ACC112 (cell line): ENCODE data around the gene EXOC3L2.
"Not testable (repeated sequence)": the region's sequence is repeated elsewhere in the genome, so short reads cannot be mapped to it uniquely, and the experiment has no call there.

ENCODE experiments used
- H2AFZ ChIP-seq: fragments of 200-600 bp; sonication (generic); one replicate; pipeline ENCODE4 v1.6.0; 2017; ENCODE audit warnings: antibody characterized with exemption, low read length; ENCODE audit not compliant: unreplicated experiment
- H3K27ac ChIP-seq: fragments of 200-600 bp; sonication (generic); 2 replicates; pipeline ENCODE4 v1.5.1; 2014; ENCODE audit warnings: low read depth, mild to moderate bottlenecking, antibody characterized with exemption, low read length, moderate library complexity
- H3K27me3 ChIP-seq: fragments of 200-600 bp; sonication (generic); 2 replicates; pipeline ENCODE4 v1.6.1; 2014; ENCODE audit warnings: mild to moderate bottlenecking, antibody characterized with exemption, low read length, moderate library complexity, mixed read lengths; ENCODE audit not compliant: insufficient read depth
- H3K36me3 ChIP-seq: fragments of 200-600 bp; sonication (generic); 2 replicates; pipeline ENCODE4 v1.6.1; 2016; ENCODE audit warnings: mild to moderate bottlenecking, antibody characterized with exemption, low read length, moderate library complexity, mixed read lengths; ENCODE audit not compliant: insufficient read depth
- H3K4me1 ChIP-seq: fragments of 200-600 bp; sonication (generic); one replicate; pipeline ENCODE4 v1.6.1; 2016; ENCODE audit warnings: low read length, mixed read lengths; ENCODE audit not compliant: insufficient read depth, unreplicated experiment, control insufficient read depth
- H3K4me3 ChIP-seq: fragments of 200-600 bp; sonication (generic); 2 replicates; pipeline ENCODE4 v1.5.1; 2014; ENCODE audit warnings: mild to moderate bottlenecking, low read depth, low read length
- H3K79me2 ChIP-seq: fragments of 200-600 bp; sonication (generic); one replicate; pipeline ENCODE4 v1.6.0; 2016; ENCODE audit warnings: low read length; ENCODE audit not compliant: control insufficient read depth, unreplicated experiment, insufficient read depth

Gene EXOC3L2

GRCh38 chr19:45245826-45246225 is 619 bp upstream of the EXOC3L2 start:
- Histone ChIP-seq H3K27ac (no peak overlapping the region), H3K27me3 (no peaks in the 10 kb centered on the region), H3K4me1 (peaks cover 3% of the 10 kb centered on the region), H2AFZ (no peak overlapping the region), H3K36me3 (no peaks in the 10 kb centered on the region), H3K79me2 (no peaks in the 10 kb centered on the region), H3K4me3 (no peak overlapping the region)

DNA sequence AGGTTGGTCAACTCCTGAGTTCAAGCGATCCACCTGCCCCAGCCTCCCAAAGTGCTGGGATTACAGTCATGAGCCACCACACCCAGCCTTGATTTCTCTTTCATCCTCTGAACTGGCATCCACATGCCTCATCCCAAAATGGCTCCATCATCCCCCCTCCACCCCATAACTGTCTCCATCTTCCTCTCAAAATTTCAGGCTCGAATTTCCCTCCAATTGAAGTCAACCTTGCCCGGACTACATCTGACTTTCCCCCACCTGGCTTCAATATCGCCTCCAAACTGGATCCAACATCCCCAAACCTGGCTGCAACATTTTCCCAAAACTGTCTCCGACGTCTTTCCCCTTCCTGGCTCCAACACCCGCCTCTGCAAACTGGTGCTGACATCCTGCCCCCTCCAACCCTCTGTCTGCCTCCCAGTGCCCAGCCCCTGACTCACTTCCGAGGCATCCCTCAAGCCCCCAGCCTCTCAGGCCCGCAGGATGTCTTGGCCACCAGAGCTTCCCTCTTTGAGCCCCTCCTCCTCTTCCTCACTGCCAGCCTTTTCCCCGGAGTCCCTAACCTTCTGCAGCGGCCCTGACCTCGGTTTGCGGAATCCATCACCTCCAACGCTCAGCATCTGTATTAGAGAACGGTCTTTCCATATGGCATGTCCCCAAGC is 943 bp downstream of the EXOC3L2 start:
- no peaks in the 10 kb centered on the region for H3K36me3 ChIP-seq
- no peaks in the 10 kb centered on the region for H3K79me2 ChIP-seq
- no peaks in the 10 kb centered on the region for H3K27me3 ChIP-seq
- no peak overlapping the region for H3K4me3 ChIP-seq
- H3K4me1 ChIP-seq = no peaks in the 10 kb centered on the region
- H2AFZ ChIP-seq = no peak overlapping the region
- H3K27ac ChIP-seq = no peak overlapping the region

- Histone ChIP-seq H3K27me3 (no peaks in the 10 kb centered on the region), H3K4me1 (no peaks in the 10 kb centered on the region), H3K79me2 (no peaks in the 10 kb centered on the region), H3K4me3 (no peak overlapping the region), H2AFZ (no peak overlapping the region), H3K27ac (no peak overlapping the region), H3K36me3 (no peaks in the 10 kb centered on the region)
These were observed 2.0 kb downstream of the EXOC3L2 start for GRCh38 chr19:45243144-45243732.

DNA sequence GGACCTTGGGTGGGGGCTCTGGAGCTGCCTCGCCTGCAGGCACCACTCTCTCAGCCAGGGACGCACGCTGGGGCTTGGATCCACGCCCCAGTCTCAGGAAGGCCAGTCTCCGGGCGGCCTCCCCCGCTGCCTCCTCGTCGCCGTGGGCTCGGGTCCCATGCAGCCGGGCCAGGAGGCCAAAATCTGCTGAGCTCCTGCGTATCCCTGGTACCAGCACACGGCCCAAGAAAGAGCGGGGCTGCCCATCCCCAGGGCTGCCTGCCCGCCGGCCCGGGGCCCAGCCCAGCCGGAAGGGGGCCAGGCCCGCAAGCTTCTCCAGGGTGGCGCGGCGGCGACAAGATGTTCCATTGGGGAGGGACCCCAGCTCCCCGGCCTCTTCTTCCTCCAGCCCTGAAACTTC is 6.7 kb downstream of the EXOC3L2 start:
- H3K4me1 ChIP-seq = no peaks in the 10 kb centered on the region
- no peak overlapping the region for H2AFZ ChIP-seq
- H3K36me3 ChIP-seq = no peaks in the 10 kb centered on the region
- no peak overlapping the region for H3K27ac ChIP-seq
- no peaks in the 10 kb centered on the region for H3K79me2 ChIP-seq
- H3K27me3 ChIP-seq = peaks cover 23% of the 10 kb centered on the region
- H3K4me3 ChIP-seq = no peak overlapping the region

DNA sequence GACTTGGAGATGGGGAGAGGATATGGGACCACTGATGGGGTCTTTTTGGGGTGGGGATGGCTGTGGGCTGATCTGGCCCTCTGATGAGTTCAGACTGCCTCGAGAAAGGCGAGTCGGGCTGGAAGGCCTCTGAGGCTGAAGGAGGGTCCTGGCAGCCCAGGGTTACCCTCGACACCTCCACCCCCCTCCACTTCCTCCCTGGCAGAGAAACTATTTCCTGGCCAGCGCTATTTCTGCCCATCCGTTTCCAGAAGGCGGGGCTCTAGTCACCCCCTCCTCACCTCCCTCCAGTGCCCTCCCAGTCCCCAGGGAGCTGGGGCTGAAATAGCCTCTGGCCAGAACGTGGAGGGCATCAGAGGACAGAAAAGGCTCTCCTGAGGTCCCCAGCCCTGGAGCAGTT is 9.7 kb downstream of the EXOC3L2 start:
- Histone ChIP-seq H3K79me2 (no peaks in the 10 kb centered on the region), H3K27ac (no peak overlapping the region), H3K27me3 (peaks cover 27% of the 10 kb centered on the region), H2AFZ (no peak overlapping the region), H3K4me1 (no peaks in the 10 kb centered on the region), H3K36me3 (no peaks in the 10 kb centered on the region), H3K4me3 (no peak overlapping the region)

GRCh38 chr19:45234089-45234869 is 10.9 kb downstream of the EXOC3L2 start:
- H3K36me3 ChIP-seq = no peaks in the 10 kb centered on the region
- H3K27me3 ChIP-seq = peaks cover 27% of the 10 kb centered on the region
- H3K4me3 ChIP-seq = no peak overlapping the region
- H3K4me1 ChIP-seq = no peaks in the 10 kb centered on the region
- no peaks in the 10 kb centered on the region for H3K79me2 ChIP-seq
- H3K27ac ChIP-seq = no peak overlapping the region
- H2AFZ ChIP-seq = no peak overlapping the region

- Histone ChIP-seq H3K79me2 (no peaks in the 10 kb centered on the region), H3K27ac (no peak overlapping the region), H3K27me3 (peaks cover 25% of the 10 kb centered on the region), H3K36me3 (no peaks in the 10 kb centered on the region), H3K4me1 (no peaks in the 10 kb centered on the region), H2AFZ (no peak overlapping the region), H3K4me3 (no peak overlapping the region)
These were observed 13.3 kb downstream of the EXOC3L2 start for GRCh38 chr19:45231891-45232290.

DNA sequence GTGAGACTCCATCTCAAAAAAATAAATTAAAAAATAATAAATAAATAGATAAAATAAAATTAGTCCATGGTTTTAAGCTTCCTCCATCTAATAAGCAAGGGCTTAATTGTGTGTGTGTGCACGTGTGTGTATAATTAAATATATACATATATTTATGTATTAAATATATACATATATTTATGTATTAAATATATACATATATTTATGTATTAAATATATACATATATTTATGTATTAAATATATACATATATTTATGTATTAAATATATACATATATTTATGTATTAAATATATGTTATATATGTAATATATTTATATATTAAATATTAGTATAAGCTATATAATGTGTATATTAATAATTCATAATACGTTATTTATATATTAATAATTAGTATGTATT is 16.2 kb downstream of the EXOC3L2 start:
- not testable (repeated sequence) for H3K4me1 ChIP-seq, H2AFZ ChIP-seq, H3K79me2 ChIP-seq, H3K27ac ChIP-seq, H3K27me3 ChIP-seq, H3K4me3 ChIP-seq, H3K36me3 ChIP-seq

DNA sequence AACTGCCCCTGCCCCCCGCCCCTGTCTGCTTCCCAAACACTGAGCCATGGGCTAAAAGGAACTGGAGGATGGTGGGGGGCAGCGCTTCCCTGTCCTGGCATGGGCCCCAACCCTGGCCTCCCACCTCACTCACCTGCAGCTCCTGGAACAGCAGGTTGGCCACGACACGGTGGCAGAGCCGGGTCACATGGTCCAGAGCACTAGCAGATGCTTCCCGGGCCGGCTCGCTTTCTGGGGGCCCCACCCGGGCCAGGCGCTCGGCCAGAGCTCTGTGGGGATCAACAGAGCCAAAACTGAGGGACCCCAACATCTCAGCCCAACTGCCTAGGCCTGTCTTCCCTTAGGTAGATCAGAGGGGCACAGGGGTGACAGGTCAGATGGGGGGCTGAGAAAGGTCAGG is 20.6 kb downstream of the EXOC3L2 start:
- Histone ChIP-seq H3K36me3 (no peaks in the 10 kb centered on the region), H3K27me3 (no peaks in the 10 kb centered on the region), H2AFZ (no peak overlapping the region), H3K4me1 (no peaks in the 10 kb centered on the region), H3K27ac (no peak overlapping the region), H3K79me2 (no peaks in the 10 kb centered on the region), H3K4me3 (no peak overlapping the region)

GRCh38 chr19:45223879-45224278 is 21.3 kb downstream of the EXOC3L2 start:
- Histone ChIP-seq H3K79me2 (no peaks in the 10 kb centered on the region), H3K27me3 (no peaks in the 10 kb centered on the region), H3K36me3 (no peaks in the 10 kb centered on the region), H3K27ac (no peak overlapping the region), H3K4me1 (no peaks in the 10 kb centered on the region), H3K4me3 (no peak overlapping the region), H2AFZ (no peak overlapping the region)

DNA sequence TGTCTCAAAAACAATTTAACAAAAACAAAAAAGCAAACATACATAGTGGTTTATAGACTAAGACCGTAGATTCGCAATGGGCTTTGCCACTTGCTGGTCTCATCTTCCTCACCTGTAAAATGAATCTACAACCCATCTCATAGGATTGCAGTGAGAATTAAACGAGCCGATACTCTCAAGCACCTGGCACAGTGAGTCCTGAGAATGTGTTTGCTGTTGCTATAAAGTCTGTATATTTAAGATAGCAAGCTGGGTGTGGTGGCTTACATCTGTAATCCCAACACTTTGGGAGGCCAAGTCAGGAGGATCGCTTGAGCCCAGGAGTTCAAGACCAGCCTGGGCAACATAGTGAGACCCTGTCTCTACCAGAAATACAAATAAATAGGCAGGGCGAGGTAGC is 22.5 kb downstream of the EXOC3L2 start:
- Histone ChIP-seq H3K27me3 (peaks cover 3% of the 10 kb centered on the region; the same call in 1 of the 2 replicates), H3K27ac (no peak overlapping the region), H3K4me3 (no peak overlapping the region), H2AFZ (no peak overlapping the region), H3K79me2 (no peaks in the 10 kb centered on the region), H3K4me1 (no peaks in the 10 kb centered on the region), H3K36me3 (no peaks in the 10 kb centered on the region)
